Measurements from ENCODE around the gene ARHGAP22. TPM values are rescaled to one million over a fixed set of nuclear protein-coding genes. Genes with fewer than 3 reads are reported as not detected.

The ARHGAP22 gene
- total and polyA plus RNA-seq, 2 of the 4 experiments (the other 2 are of a cell fraction): 28.3 to 30.2 TPM

DNA sequence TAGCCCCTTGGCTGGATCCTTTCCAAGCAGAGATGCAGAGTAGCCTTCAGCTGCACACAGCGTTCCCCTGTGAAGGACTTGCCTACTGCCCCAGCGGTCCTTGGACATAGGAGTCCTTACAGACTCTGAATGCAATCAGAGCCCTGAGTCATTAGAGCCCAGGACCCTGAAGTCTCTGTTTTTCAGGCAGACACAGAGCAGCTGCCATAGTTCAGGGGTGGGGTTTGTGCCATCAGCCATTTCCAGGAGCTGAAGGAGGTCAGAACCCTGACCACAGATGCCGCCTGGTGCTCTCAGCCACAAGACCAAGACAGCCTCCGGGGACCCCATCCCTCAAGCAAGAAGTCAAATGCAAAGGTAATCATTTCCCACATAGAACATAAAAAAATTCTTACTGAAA is 47.0 kb upstream of the ARHGAP22 start:
- WGBS, 2 experiments (ENCODE audit: extremely low coverage in 2 of 2, insufficient read length in 1 of 2): no CpG with 5 or more reads among the region's 4 CpGs
- Histone ChIP-seq H4K20me1 (ENCODE audit: insufficient read depth, low read length) (no peaks in the 10 kb centered on the region), H3K23ac (ENCODE audit: low read depth, low read length) (no peak overlapping the region), H2BK15ac (ENCODE audit: low read depth, low read length) (no peak overlapping the region), H3K14ac (replicated peaks; ENCODE audit: low read depth, low read length) (no peak overlapping the region), H3K56ac (ENCODE audit: extremely low read depth, insufficient read depth, low read length) (no peak overlapping the region), H3K27me3 (ENCODE audit: control insufficient read depth, insufficient read depth, low read length) (no peaks in the 10 kb centered on the region), H3K4me2 (ENCODE audit: low read depth, low read length) (no peak overlapping the region), H3K79me1 (ENCODE audit: low read depth in 1 of 2, low read length in 2 of 2) (peaks cover 8 to 11% of the 10 kb centered on the region in 2 experiments; a peak in 2 of 4 replicates), H4K8ac (ENCODE audit: low read depth in 2 of 2, low read length in 2 of 2) (no peak overlapping the region), H4K5ac (ENCODE audit: low read depth, low read length) (no peak overlapping the region), H4K91ac (ENCODE audit: insufficient read depth, low read depth, low read length) (no peak overlapping the region), H3K36me3 (ENCODE audit: control insufficient read depth, insufficient read depth, low read length) (no peaks in the 10 kb centered on the region), H2AK9ac (replicated peaks; ENCODE audit: low read depth, low read length, poor library complexity) (no peak overlapping the region), H3K18ac (ENCODE audit: low read depth, low read length) (no peak overlapping the region), H3K4me1 (ENCODE audit: control insufficient read depth, insufficient read depth, low read length) (peaks cover 7% of the 10 kb centered on the region; the same call in 1 of the 2 replicates), H2AFZ (replicated peaks; ENCODE audit: low read length, poor library complexity) (no peak overlapping the region), H2BK5ac (ENCODE audit: low read depth, low read length, poor library complexity, severe bottlenecking) (no peak overlapping the region), H3K9me1 (ENCODE audit: insufficient read depth, low read length) (peaks cover 5% of the 10 kb centered on the region; the same call in 1 of the 2 replicates), H2BK120ac (ENCODE audit: low read depth, low read length) (no peak overlapping the region), H3K9ac (ENCODE audit: low read depth, low read length) (no peak overlapping the region), H2BK20ac (ENCODE audit: low read depth, low read length) (no peak overlapping the region), H3K4ac (ENCODE audit: low read depth, low read length) (no peak overlapping the region), H3K27ac (ENCODE audit: insufficient read depth, low read length) (no peak overlapping the region), H2AK5ac (ENCODE audit: low read depth, low read length) (no peak overlapping the region), H3K4me3 (ENCODE audit: insufficient read depth, low read depth, low read length) (no peak overlapping the region), H3K9me3 (ENCODE audit: control insufficient read depth, insufficient read depth, low read length) (no peaks in the 10 kb centered on the region)
- intact Hi-C loops (cut with micrococcal nuclease): no loop called here
- CTCF ChIA-PET: interaction anchor here (0.6 kb wide), 1 partner anchor 16 kb away, joined by 3 read pairs; no protein-coding TSS in a partner anchor
- dilution Hi-C loops (cut with HindIII; ENCODE audit: low sequenced_read_pairs, unreplicated experiment): no loop called here
- no peak for DNase-seq
- in situ Hi-C loops (cut with MboI; ENCODE audit: low sequenced_read_pairs): no loop called here
- no peak for ATAC-seq (ENCODE audit: low read depth)
- BruUV-seq (replicated peaks): no TSS peak
- POLR2A ChIA-PET (ENCODE audit: unreplicated experiment): no interaction called here
- TF ChIP-seq RAD21 (IDR thresholded peaks at IDR 0.05; ENCODE audit: low read length) (no peak), NFE2L2 (IDR thresholded peaks at IDR 0.05; ENCODE audit: low read depth, low read length) (no peak), SMC3 (IDR thresholded peaks at IDR 0.05; ENCODE audit: low read depth, low read length) (no peak), MAFK (IDR thresholded peaks at IDR 0.05; ENCODE audit: low read depth, low read length) (no peak), POLR2A (IDR thresholded peaks at IDR 0.05; ENCODE audit: low read depth, low read length) (no peak), CEBPB (IDR thresholded peaks at IDR 0.05; ENCODE audit: low read depth, low read length) (no peak), MAZ (IDR thresholded peaks at IDR 0.05; ENCODE audit: borderline replicate concordance, low read depth, low read length) (no peak), BHLHE40 (IDR thresholded peaks at IDR 0.05; ENCODE audit: low read depth, low read length) (no peak), CHD1 (IDR thresholded peaks at IDR 0.05; ENCODE audit: low read depth, low read length) (no peak), RCOR1 (IDR thresholded peaks at IDR 0.05; ENCODE audit: insufficient replicate concordance, low read length) (no peak), FOS (IDR thresholded peaks at IDR 0.05; ENCODE audit: low read depth, low read length) (no peak), MXI1 (IDR thresholded peaks at IDR 0.05; ENCODE audit: borderline replicate concordance, low read depth, low read length) (no peak), RFX5 (IDR thresholded peaks at IDR 0.05; ENCODE audit: low read depth, low read length) (no peak)
- TF ChIP-seq, protein P1, sequence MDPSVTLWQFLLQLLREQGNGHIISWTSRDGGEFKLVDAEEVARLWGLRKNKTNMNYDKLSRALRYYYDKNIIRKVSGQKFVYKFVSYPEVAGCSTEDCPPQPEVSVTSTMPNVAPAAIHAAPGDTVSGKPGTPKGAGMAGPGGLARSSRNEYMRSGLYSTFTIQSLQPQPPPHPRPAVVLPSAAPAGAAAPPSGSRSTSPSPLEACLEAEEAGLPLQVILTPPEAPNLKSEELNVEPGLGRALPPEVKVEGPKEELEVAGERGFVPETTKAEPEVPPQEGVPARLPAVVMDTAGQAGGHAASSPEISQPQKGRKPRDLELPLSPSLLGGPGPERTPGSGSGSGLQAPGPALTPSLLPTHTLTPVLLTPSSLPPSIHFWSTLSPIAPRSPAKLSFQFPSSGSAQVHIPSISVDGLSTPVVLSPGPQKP (IDR thresholded peaks at IDR 0.05; ENCODE audit: borderline replicate concordance, low read depth, low read length): no peak
- TF ChIP-seq, protein P2, sequence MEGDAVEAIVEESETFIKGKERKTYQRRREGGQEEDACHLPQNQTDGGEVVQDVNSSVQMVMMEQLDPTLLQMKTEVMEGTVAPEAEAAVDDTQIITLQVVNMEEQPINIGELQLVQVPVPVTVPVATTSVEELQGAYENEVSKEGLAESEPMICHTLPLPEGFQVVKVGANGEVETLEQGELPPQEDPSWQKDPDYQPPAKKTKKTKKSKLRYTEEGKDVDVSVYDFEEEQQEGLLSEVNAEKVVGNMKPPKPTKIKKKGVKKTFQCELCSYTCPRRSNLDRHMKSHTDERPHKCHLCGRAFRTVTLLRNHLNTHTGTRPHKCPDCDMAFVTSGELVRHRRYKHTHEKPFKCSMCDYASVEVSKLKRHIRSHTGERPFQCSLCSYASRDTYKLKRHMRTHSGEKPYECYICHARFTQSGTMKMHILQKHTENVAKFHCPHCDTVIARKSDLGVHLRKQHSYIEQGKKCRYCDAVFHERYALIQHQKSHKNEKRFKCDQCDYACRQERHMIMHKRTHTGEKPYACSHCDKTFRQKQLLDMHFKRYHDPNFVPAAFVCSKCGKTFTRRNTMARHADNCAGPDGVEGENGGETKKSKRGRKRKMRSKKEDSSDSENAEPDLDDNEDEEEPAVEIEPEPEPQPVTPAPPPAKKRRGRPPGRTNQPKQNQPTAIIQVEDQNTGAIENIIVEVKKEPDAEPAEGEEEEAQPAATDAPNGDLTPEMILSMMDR (conservative IDR thresholded peaks at IDR 0.05; ENCODE audit: low read depth, low read length): no peak
- TF ChIP-seq, protein P3, sequence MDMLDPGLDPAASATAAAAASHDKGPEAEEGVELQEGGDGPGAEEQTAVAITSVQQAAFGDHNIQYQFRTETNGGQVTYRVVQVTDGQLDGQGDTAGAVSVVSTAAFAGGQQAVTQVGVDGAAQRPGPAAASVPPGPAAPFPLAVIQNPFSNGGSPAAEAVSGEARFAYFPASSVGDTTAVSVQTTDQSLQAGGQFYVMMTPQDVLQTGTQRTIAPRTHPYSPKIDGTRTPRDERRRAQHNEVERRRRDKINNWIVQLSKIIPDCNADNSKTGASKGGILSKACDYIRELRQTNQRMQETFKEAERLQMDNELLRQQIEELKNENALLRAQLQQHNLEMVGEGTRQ (IDR thresholded peaks at IDR 0.05; ENCODE audit: low read depth, low read length): no peak

Data from IMR-90 (cell line).